ENCODE measurements around the gene BMX.

BMX gene

DNA sequence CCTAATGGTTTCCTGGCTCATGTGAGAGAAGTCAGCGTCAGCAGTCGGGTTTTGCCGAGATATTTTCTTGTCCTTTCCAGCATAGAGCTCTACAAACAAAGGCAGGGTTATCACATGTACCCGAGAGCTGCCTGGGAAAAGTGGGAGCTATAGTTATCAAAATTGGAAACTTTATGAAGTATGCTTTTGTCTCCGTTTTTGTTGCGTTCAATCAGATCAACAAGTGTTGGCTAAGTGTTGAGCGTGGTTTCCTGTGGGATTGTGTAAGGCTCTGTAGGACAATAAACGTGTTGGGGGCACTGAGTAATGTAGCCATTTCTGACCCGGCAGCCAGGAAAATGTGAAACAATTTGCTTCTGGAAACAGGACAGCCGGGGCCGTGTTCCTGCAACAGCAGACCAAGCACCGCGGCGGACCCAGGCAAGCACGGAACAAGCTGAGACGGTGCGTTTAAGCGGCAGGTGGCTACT lies at the start of gene BMX:
Gene BMX, plus strand, starts transcription at position 311 of the 470 bp plus-strand sequence. CDS start 7,547 bp downstream, outside the sequence.
- no peak for DNase-seq
- in situ Hi-C loops (cut with HindIII; ENCODE audit: low pct_ligation_motif_present, low pct_unique_long_range_greater_than_20kb, low sequenced_read_pairs): no loop called here

GRCh38 chrX:15451913-15452312 lies 48.7 kb upstream of the BMX start:
- no peak for DNase-seq
- in situ Hi-C loops (cut with HindIII; ENCODE audit: low pct_ligation_motif_present, low pct_unique_long_range_greater_than_20kb, low sequenced_read_pairs): no loop called here

DNA sequence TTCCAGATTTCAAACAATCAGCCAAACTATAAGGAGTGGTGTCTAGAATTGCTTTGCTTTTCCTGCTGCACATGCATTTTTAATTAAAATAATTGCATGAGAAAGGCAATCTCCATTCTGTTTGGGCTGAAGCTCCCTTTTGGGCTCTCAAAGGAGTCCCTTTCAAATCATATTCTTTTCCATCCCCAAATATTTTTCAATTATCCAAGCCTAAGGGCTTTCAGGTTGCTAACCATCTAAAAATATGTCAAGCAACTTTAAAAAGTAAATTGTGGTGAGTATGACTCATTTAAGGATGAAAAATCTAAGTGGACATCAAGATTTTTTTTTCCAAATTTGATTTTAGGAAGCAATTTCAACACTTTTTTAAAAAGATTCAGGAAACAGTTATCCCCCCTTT lies 35.9 kb upstream of the BMX start:
- DNase-seq: no peak
- in situ Hi-C loops (cut with HindIII; ENCODE audit: low pct_ligation_motif_present, low pct_unique_long_range_greater_than_20kb, low sequenced_read_pairs): no loop called here

- in situ Hi-C loops (cut with HindIII; ENCODE audit: low pct_ligation_motif_present, low pct_unique_long_range_greater_than_20kb, low sequenced_read_pairs): no loop called here
- DNase-seq: no peak
Observed at GRCh38 chrX:15465347-15465746, 35.3 kb upstream of the BMX start.

GRCh38 chrX:15465896-15466651 lies 34.5 kb upstream of the BMX start:
- in situ Hi-C loops (cut with HindIII; ENCODE audit: low pct_ligation_motif_present, low pct_unique_long_range_greater_than_20kb, low sequenced_read_pairs): no loop called here
- no peak for DNase-seq

GRCh38 chrX:15468036-15468435 lies 32.6 kb upstream of the BMX start:
- in situ Hi-C loops (cut with HindIII; ENCODE audit: low pct_ligation_motif_present, low pct_unique_long_range_greater_than_20kb, low sequenced_read_pairs): no loop called here
- DNase-seq: no peak

GRCh38 chrX:15469613-15470012 lies 31.0 kb upstream of the BMX start:
- no peak for DNase-seq
- in situ Hi-C loops (cut with HindIII; ENCODE audit: low pct_ligation_motif_present, low pct_unique_long_range_greater_than_20kb, low sequenced_read_pairs): no loop called here

- in situ Hi-C loops (cut with HindIII; ENCODE audit: low pct_ligation_motif_present, low pct_unique_long_range_greater_than_20kb, low sequenced_read_pairs): no loop called here
- DNase-seq: peak; percentile 50
Observed at GRCh38 chrX:15471028-15471427, 29.6 kb upstream of the BMX start.

DNA sequence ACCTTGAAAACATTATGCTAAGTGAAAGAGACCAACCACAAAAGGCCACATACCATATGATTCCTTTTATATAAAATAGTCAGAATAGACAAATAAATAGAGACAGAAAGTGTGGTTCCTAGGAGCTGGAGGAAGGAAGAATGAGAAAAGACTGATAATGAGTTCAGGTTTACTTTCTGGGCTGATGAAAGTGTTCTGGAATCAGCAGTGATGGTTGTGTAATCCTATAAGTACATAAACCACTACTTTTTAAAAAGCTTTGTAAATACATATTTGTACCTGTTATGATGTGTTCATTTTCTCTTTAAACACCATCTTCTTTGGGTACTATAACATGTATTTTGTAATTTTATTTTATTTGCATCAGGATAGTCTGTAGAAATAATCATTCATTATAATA lies 28.1 kb upstream of the BMX start:
- in situ Hi-C loops (cut with HindIII; ENCODE audit: low pct_ligation_motif_present, low pct_unique_long_range_greater_than_20kb, low sequenced_read_pairs): no loop called here
- DNase-seq: no peak

DNA sequence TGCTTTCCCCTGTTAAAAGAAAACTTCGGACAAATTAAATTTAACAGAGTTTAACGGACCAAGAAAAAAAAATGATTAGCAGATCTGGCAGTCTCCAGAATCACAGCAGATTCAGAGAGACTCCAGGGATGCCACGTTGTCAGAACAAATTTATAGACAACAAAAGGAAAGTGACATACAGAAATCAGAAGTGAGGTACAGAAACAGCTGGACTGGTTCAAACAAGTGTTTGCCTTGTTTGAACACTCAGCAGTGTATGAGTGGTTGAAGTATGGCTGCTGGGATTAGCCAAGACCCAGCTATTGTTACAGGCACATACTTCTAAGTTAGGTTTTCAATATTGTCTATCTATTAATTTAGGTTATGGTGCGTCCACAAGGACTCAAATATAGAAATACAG lies 26.6 kb upstream of the BMX start:
- no peak for DNase-seq
- in situ Hi-C loops (cut with HindIII; ENCODE audit: low pct_ligation_motif_present, low pct_unique_long_range_greater_than_20kb, low sequenced_read_pairs): no loop called here

- DNase-seq: no peak
- in situ Hi-C loops (cut with HindIII; ENCODE audit: low pct_ligation_motif_present, low pct_unique_long_range_greater_than_20kb, low sequenced_read_pairs): no loop called here
Observed at GRCh38 chrX:15475021-15475420, 25.6 kb upstream of the BMX start.

DNA sequence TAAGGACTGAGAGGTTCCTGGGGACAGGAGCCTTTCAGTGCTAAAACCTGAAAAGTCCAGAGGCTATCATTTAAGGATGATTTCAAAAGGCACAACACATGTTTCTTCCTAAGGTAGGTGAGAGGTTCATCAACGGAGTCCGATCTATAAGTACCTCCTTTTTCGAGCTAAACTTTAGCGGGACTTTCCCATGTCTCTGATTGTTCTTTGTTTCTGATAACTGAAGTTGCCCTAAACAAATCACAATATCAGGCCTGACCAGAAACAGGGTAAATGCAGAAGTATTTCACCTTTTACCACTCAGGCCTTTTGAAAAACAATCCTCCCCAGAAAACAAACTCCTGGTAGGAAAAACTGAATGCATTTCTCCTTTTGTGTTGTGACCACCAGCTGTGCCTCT lies 25.1 kb upstream of the BMX start:
- no peak for DNase-seq
- in situ Hi-C loops (cut with HindIII; ENCODE audit: low pct_ligation_motif_present, low pct_unique_long_range_greater_than_20kb, low sequenced_read_pairs): no loop called here

DNA sequence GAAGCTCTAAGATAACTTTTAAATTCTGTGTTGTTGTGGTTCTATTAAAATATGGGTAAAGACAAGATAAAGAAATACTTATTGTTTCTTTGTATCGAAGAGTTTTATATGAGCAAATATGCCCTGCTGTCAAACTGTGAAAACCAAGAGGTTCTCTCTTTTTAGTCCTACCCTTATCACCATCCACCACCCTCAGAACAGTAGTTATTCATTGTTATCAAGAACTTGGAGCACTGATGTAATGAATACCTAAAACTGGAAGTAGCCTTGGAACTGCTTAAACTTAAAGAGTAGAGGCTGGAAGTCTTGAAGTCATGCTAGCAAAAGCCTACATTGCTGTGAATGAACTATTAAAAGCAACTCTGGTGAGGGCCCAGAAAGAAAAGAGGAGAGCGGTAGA lies 16.7 kb upstream of the BMX start:
- in situ Hi-C loops (cut with HindIII; ENCODE audit: low pct_ligation_motif_present, low pct_unique_long_range_greater_than_20kb, low sequenced_read_pairs): no loop called here
- DNase-seq: no peak

DNA sequence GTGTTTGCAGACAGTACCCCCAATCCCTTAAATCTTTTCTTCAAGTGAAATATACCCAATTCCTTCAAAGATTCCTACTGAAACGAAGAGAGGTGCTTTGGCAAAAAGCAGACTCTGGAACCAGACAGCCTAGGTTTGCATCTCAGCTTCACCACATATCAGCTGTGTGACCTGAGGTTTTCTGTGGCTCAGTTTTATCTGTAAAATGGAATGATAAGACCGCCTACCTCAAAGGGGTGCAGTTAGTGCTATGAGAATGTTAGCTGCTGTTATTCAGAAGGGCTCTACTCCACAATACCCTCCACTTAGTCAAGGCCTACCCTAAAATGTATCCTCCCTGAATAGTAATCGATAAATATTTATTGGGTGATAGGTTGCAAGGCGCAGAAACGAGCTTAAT lies 8.1 kb upstream of the BMX start:
- in situ Hi-C loops (cut with HindIII; ENCODE audit: low pct_ligation_motif_present, low pct_unique_long_range_greater_than_20kb, low sequenced_read_pairs): no loop called here

DNA sequence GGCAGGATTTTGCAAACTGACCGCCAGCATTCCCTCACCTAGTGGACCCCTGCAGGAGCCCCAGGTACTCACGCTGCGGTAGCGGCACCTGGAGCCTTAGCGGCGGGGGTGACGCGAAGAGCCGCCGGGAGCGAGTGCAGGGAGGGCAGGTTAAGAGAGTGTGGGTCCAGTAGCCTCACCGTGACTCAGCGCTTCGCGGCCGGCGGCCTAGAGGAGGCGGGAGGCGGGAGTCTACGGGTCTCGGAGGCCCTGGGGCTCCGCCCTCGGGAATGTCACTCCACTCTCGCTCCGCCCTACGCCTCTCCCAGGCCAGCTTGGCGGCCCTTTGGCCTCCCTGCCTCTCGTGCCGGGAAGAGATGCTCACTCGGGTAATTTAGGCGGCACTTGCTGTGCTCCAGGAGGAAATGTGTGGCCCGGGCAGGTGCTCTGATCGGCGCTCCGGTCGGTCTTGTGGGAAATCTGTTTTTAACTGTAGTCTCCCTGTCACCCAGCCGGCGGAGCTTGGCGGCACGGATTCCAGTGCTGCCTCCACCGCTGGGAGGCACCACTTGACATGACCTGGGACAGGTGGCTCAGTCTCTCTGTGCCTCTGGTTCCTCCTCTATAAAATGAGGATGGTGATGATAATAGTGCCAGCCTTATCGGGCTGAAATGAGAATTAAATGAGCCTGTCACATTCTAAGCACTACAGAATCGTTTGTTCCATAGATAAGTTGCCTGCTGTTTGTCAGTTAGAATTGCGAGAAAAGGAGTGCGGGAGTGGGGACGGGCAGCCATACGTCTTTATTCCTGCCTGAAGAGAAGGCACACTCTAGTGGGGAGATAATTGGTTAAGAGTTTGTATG lies 7.3 kb upstream of the BMX start, which contains the start of gene PIR:
Gene PIR, minus strand, starts transcription at position 216 of the 845 bp plus-strand sequence. CDS start 2,076 bp downstream, outside the sequence.
- in situ Hi-C loops (cut with HindIII; ENCODE audit: low pct_ligation_motif_present, low pct_unique_long_range_greater_than_20kb, low sequenced_read_pairs): no loop called here
- peak; percentile 81 for DNase-seq

More for the DNA sequence above, 8.1 kb upstream of the BMX start:
- DNase-seq: no peak

- in situ Hi-C loops (cut with HindIII; ENCODE audit: low pct_ligation_motif_present, low pct_unique_long_range_greater_than_20kb, low sequenced_read_pairs): no loop called here
- DNase-seq: no peak
Observed at GRCh38 chrX:15495801-15496200, 4.8 kb upstream of the BMX start.

GRCh38 chrX:15496824-15497223 lies 3.8 kb upstream of the BMX start:
- in situ Hi-C loops (cut with HindIII; ENCODE audit: low pct_ligation_motif_present, low pct_unique_long_range_greater_than_20kb, low sequenced_read_pairs): no loop called here
- DNase-seq: no peak

- DNase-seq: peak; percentile 25
- in situ Hi-C loops (cut with HindIII; ENCODE audit: low pct_ligation_motif_present, low pct_unique_long_range_greater_than_20kb, low sequenced_read_pairs): no loop called here
Observed at GRCh38 chrX:15497865-15498264, 2.7 kb upstream of the BMX start.

- no peak for DNase-seq
- in situ Hi-C loops (cut with HindIII; ENCODE audit: low pct_ligation_motif_present, low pct_unique_long_range_greater_than_20kb, low sequenced_read_pairs): no loop called here
Observed at GRCh38 chrX:15498741-15499140, 1.9 kb upstream of the BMX start.

GRCh38 chrX:15499976-15500375 lies 631 bp upstream of the BMX start:
- in situ Hi-C loops (cut with HindIII; ENCODE audit: low pct_ligation_motif_present, low pct_unique_long_range_greater_than_20kb, low sequenced_read_pairs): no loop called here
- DNase-seq: no peak
